Immature natural killer cell (primary cell): ENCODE data around the gene PDE4D. TPM values are rescaled to one million over a fixed set of nuclear protein-coding genes. Genes with fewer than 3 reads are reported as not detected.

ENCODE experiments used
- DNase-seq, 3 donors: peaks; one replicate each; pipeline ENCODE4 v3.0.0; 2022; ENCODE audit warnings: mixed read lengths in 1 of 3
- H3K27ac Mint-ChIP-seq, 6 donors: one replicate each; pipeline ENCODE4 v1.8.0; 2020; ENCODE audit warnings: mixed read lengths in 6 of 6, mild to moderate bottlenecking in 5 of 6, inconsistent platforms in 4 of 6, moderate library complexity in 3 of 6
- H3K27me3 Mint-ChIP-seq, 3 donors: one replicate each; pipeline ENCODE4 v1.8.0; 2020 to 2021; ENCODE audit warnings: low read depth in 3 of 3, mild to moderate bottlenecking in 3 of 3, mixed read lengths in 3 of 3, moderate library complexity in 3 of 3, inconsistent platforms in 1 of 3
- H3K36me3 Mint-ChIP-seq, 3 donors: one replicate each; pipeline ENCODE4 v1.8.0; 2020; ENCODE audit warnings: mixed read lengths in 3 of 3, inconsistent platforms in 2 of 3, mild to moderate bottlenecking in 2 of 3
- H3K4me1 Mint-ChIP-seq, 2 donors: one replicate each; pipeline ENCODE4 v1.8.0; 2020; ENCODE audit warnings: inconsistent platforms in 2 of 2, mild to moderate bottlenecking in 2 of 2, mixed read lengths in 2 of 2, moderate library complexity in 1 of 2
- H3K4me3 Mint-ChIP-seq, 5 donors: one replicate each; pipeline ENCODE4 v1.8.0; 2020; ENCODE audit warnings: mild to moderate bottlenecking in 5 of 5, mixed read lengths in 5 of 5, inconsistent platforms in 3 of 5, moderate library complexity in 3 of 5
- H3K9me3 Mint-ChIP-seq, 6 donors: one replicate each; pipeline ENCODE4 v1.8.0; 2020; ENCODE audit warnings: mild to moderate bottlenecking in 6 of 6, mixed read lengths in 6 of 6, inconsistent platforms in 4 of 6, moderate library complexity in 3 of 6
- polyA plus RNA-seq, 3 donors: library from polyadenylated mRNA; unstranded; fragments of 300-500 nt; fragmentation: Illumina TruSeq; gene quantifications; one replicate each; pipeline ENCODE4 v1.2.3, GENCODE V29; 2021

PDE4D gene
- polyA plus RNA-seq, 3 donors from 2014 or later = 10.7 to 15.4 (median 12.6) TPM

- Mint-ChIP-seq H3K4me3 (no peak overlapping the region), H3K27ac (no peak overlapping the region), H3K36me3 (no peaks in the 10 kb centered on the region), H3K4me1 (no peaks in the 10 kb centered on the region), H3K27me3 (peaks cover 0 to 4% (median 4%) of the 10 kb centered on the region in 3 donors), H3K9me3 (no peaks in the 10 kb centered on the region)
- DNase-seq = no peak
Measured at GRCh38 chr5:59725392-59725767, 168.1 kb downstream of the PDE4D start.

DNA sequence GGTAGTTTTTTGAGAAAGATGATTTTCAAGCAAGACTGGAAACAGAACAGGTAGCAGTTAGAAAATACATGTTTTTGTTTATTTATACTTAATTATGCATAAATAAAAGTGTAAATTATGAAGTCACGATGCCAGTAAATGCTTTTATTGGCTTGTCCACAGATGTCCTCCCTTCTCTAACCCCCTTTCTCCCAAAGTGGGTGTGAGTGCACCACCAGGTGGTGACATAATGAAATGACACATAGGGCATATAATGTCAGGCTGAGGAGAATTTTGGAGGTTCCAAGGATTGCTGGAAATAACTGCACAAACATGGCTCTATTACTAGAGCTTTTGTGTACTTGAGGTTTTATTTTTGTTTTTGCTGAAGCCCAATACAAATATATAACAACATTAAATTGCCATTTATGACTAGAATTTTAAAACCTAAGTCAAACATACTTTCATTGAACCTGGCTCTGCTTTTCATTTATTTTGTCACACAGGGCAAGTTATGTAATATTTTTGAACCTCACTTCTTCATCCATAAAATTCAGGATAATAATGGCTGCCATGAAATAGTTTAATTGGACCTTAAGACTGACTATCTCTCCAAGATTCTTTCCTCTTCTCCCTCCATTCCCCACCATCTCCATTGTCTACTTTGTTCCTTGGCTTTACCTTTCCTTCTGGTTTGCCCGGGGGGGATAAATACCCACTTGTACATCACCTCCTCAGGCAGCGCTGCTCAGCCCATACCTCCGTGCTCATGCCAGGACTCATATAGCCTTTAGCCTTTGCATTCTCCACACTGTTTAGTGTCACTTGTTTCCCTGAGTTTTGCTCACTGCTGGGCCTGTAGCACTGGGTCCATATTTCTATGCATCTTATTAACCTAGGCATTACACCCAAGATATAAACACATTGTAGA, 168.8 kb downstream of the PDE4D start:
- Mint-ChIP-seq H3K36me3 (no peaks in the 10 kb centered on the region), H3K27ac (no peak overlapping the region), H3K4me1 (no peaks in the 10 kb centered on the region), H3K4me3 (no peak overlapping the region), H3K9me3 (no peaks in the 10 kb centered on the region), H3K27me3 (peaks cover 0 to 4% (median 4%) of the 10 kb centered on the region in 3 donors)
- no peak for DNase-seq

DNA sequence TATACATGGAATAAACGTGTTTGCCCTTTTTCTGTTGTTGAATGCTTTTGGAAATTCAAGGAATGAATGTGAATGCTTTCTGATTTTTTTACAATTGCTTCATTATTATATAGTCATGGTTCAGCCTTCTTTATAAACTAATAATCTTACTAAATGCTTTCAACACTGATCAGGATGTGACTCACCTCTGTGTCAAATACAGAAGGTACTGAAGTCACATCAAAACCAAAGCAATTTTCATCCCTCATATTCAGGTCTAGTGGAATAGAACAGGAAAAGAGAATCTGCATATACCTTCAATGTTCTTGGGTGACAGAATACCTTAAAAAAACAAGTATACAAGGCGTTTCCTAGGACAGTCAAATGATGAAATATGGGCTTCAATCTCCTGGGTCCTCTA, 170.7 kb downstream of the PDE4D start:
- DNase-seq = no peak
- no peaks in the 10 kb centered on the region for H3K4me1 Mint-ChIP-seq
- H3K36me3 Mint-ChIP-seq = no peaks in the 10 kb centered on the region
- no peak overlapping the region for H3K27ac Mint-ChIP-seq
- H3K27me3 Mint-ChIP-seq = peaks cover 0 to 4% (median 4%) of the 10 kb centered on the region in 3 donors
- no peak overlapping the region for H3K4me3 Mint-ChIP-seq
- H3K9me3 Mint-ChIP-seq = no peaks in the 10 kb centered on the region

DNA sequence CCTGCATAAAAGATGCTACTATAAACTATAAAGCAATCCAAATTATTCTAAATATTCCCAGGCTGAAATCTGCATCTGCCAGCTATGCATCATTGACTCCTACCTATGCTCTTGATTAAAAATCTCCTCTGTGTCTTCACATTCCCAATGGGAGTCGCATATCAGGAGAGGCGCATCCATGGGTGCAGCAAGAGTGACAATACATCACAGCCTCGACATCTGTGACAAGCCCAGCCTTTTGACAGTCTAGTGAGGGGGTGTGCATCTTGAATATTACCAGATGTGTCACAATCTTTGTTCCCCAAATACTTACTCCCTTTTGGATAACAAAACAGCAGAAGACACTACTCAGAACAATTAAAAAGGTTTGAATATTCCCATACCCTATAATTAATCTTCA, 171.8 kb downstream of the PDE4D start:
- no peak overlapping the region for H3K4me3 Mint-ChIP-seq
- DNase-seq = no peak
- peaks cover 0 to 4% (median 4%) of the 10 kb centered on the region in 3 donors for H3K27me3 Mint-ChIP-seq
- no peak overlapping the region for H3K27ac Mint-ChIP-seq
- H3K36me3 Mint-ChIP-seq = no peaks in the 10 kb centered on the region
- no peaks in the 10 kb centered on the region for H3K4me1 Mint-ChIP-seq
- no peaks in the 10 kb centered on the region for H3K9me3 Mint-ChIP-seq

DNA sequence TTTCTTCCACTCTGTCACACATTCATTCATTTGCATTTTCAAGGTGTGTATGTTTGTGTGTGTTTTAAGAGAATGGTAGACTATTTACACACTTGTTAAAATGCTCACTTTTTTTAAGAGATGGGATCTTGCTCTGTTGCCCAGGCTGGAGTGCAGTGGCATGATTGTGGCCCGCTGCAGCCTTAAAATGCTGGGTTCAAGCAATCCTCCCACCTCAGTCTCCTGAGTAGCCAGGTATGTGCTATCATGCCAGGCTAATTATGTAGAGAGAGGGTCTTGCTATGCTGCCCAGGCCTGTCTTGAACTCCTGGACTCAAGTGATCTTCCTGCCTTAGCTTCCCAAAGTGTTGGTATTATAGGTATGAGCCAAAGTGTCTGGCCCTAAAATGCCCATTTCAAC, 173.5 kb downstream of the PDE4D start:
- H3K27me3 Mint-ChIP-seq = peaks cover 0 to 4% (median 4%) of the 10 kb centered on the region in 3 donors
- DNase-seq = no peak
- no peak overlapping the region for H3K27ac Mint-ChIP-seq
- H3K36me3 Mint-ChIP-seq = no peaks in the 10 kb centered on the region
- H3K4me1 Mint-ChIP-seq = no peaks in the 10 kb centered on the region
- no peaks in the 10 kb centered on the region for H3K9me3 Mint-ChIP-seq
- H3K4me3 Mint-ChIP-seq = no peak overlapping the region

DNA sequence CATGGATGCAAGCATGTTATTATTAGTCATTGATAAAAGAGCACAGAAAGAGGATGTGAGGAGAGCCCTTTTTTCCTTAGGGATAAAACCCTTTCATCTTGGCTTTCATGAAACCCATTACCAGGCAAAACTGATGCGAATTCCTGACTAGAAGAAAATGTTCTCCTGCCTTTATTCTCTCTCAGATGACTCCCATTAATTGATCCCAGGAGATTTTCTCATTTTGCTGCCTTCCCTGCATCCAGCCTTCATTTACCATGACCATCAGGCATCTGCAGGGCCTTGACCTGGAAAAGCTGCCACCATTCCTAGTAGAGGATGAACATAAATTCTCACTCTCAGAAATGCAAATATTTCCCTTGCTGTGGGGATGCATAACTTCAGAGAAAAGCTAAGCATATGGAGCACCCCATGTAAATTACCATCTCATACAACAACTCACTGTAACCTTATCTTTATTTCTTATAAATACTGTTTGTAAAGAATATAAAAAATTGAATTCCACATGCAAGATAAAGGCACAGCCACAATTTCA, 176.5 kb downstream of the PDE4D start:
- Mint-ChIP-seq H3K27ac (no peak overlapping the region), H3K4me1 (no peaks in the 10 kb centered on the region), H3K36me3 (no peaks in the 10 kb centered on the region), H3K9me3 (peaks cover 0 to 2% (median 0%) of the 10 kb centered on the region in 6 donors), H3K4me3 (no peak overlapping the region), H3K27me3 (peaks cover 0 to 6% (median 0%) of the 10 kb centered on the region in 3 donors)
- DNase-seq = no peak

GRCh38 chr5:59716029-59716428, 177.5 kb downstream of the PDE4D start:
- Mint-ChIP-seq H3K4me3 (no peak overlapping the region), H3K27ac (no peak overlapping the region), H3K27me3 (peaks cover 0 to 2% (median 2%) of the 10 kb centered on the region in 3 donors), H3K36me3 (no peaks in the 10 kb centered on the region), H3K9me3 (peaks cover 0 to 2% (median 0%) of the 10 kb centered on the region in 6 donors), H3K4me1 (no peaks in the 10 kb centered on the region)
- no peak for DNase-seq

DNA sequence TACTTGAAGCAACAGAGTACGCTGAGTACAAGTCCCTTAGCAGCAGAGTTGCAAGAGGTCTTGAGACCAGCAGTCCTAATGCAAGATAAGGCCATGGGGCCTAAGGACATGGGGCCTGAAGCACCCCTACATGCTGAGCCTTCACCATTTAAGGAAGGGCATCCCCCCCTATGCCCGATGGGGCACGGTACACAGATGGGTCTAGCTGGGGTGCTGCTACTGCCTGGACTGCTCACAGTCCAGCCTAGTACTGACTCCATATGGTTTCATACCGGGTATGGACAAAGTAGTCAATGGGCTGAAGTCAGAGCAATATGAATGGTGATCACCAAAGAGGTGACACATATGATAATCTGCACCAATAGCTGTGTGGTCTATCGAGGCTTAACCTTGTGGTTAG, 178.3 kb downstream of the PDE4D start:
- Mint-ChIP-seq H3K27ac (no peak overlapping the region), H3K27me3 (peaks cover 0 to 2% (median 2%) of the 10 kb centered on the region in 3 donors), H3K4me1 (no peaks in the 10 kb centered on the region), H3K9me3 (peaks cover 0 to 2% (median 0%) of the 10 kb centered on the region in 6 donors), H3K36me3 (no peaks in the 10 kb centered on the region), H3K4me3 (no peak overlapping the region)
- no peak for DNase-seq

GRCh38 chr5:59713498-59713844, 180.1 kb downstream of the PDE4D start:
- peaks cover 0 to 2% (median 2%) of the 10 kb centered on the region in 3 donors for H3K27me3 Mint-ChIP-seq
- no peaks in the 10 kb centered on the region for H3K4me1 Mint-ChIP-seq
- peaks cover 0 to 2% (median 0%) of the 10 kb centered on the region in 6 donors for H3K9me3 Mint-ChIP-seq
- H3K4me3 Mint-ChIP-seq = no peak overlapping the region
- no peak for DNase-seq
- H3K36me3 Mint-ChIP-seq = no peaks in the 10 kb centered on the region
- no peak overlapping the region for H3K27ac Mint-ChIP-seq

- H3K27me3 Mint-ChIP-seq = peaks cover 0 to 2% (median 2%) of the 10 kb centered on the region in 3 donors
- DNase-seq = no peak
- H3K4me3 Mint-ChIP-seq = no peak overlapping the region
- H3K9me3 Mint-ChIP-seq = peaks cover 0 to 2% (median 0%) of the 10 kb centered on the region in 6 donors
- H3K4me1 Mint-ChIP-seq = no peaks in the 10 kb centered on the region
- H3K27ac Mint-ChIP-seq = no peak overlapping the region
- H3K36me3 Mint-ChIP-seq = no peaks in the 10 kb centered on the region
Measured at GRCh38 chr5:59712836-59713497, 180.6 kb downstream of the PDE4D start.

DNA sequence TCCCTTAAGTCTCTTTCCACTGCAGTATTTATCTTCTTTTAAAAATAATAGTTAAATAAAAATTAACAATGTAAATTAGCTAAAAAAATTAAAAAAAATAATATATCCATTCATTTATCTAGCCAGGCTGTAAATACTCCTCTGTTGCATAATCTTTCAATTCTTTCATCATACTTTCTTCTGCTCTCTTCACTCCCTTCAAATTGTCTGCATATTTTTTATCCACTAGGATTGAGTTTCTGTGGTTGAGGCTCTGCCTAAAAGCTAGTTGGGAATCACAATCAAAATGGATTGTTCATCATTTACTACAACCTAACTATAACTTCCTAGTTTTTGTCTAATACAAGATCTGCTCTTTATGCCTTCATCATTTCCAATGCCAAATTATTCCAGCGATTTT, 182.2 kb downstream of the PDE4D start:
- Mint-ChIP-seq H3K27me3 (peaks cover 0 to 2% (median 2%) of the 10 kb centered on the region in 3 donors), H3K27ac (no peak overlapping the region), H3K4me1 (no peaks in the 10 kb centered on the region), H3K4me3 (no peak overlapping the region), H3K9me3 (peaks cover 0 to 2% (median 0%) of the 10 kb centered on the region in 6 donors), H3K36me3 (no peaks in the 10 kb centered on the region)
- no peak for DNase-seq

GRCh38 chr5:59709846-59710245, 183.7 kb downstream of the PDE4D start:
- no peaks in the 10 kb centered on the region for H3K36me3 Mint-ChIP-seq
- no peaks in the 10 kb centered on the region for H3K4me1 Mint-ChIP-seq
- peaks cover 0 to 2% (median 2%) of the 10 kb centered on the region in 3 donors for H3K27me3 Mint-ChIP-seq
- H3K4me3 Mint-ChIP-seq = no peak overlapping the region
- no peak overlapping the region for H3K27ac Mint-ChIP-seq
- no peak for DNase-seq
- peaks cover 0 to 2% (median 0%) of the 10 kb centered on the region in 6 donors for H3K9me3 Mint-ChIP-seq

- no peak overlapping the region for H3K4me3 Mint-ChIP-seq
- no peak overlapping the region for H3K27ac Mint-ChIP-seq
- DNase-seq = no peak
- peaks cover 0 to 2% (median 0%) of the 10 kb centered on the region in 6 donors for H3K9me3 Mint-ChIP-seq
- H3K4me1 Mint-ChIP-seq = no peaks in the 10 kb centered on the region
- peaks cover 0 to 2% (median 2%) of the 10 kb centered on the region in 3 donors for H3K27me3 Mint-ChIP-seq
- no peaks in the 10 kb centered on the region for H3K36me3 Mint-ChIP-seq
Measured at GRCh38 chr5:59709346-59709821, 184.1 kb downstream of the PDE4D start.

GRCh38 chr5:59704936-59705335, 188.6 kb downstream of the PDE4D start:
- H3K27me3 Mint-ChIP-seq = peaks cover 0 to 2% (median 0%) of the 10 kb centered on the region in 3 donors
- H3K27ac Mint-ChIP-seq = no peak overlapping the region
- DNase-seq = no peak
- no peaks in the 10 kb centered on the region for H3K9me3 Mint-ChIP-seq
- no peak overlapping the region for H3K4me3 Mint-ChIP-seq
- no peaks in the 10 kb centered on the region for H3K4me1 Mint-ChIP-seq
- no peaks in the 10 kb centered on the region for H3K36me3 Mint-ChIP-seq
